Fibroblast of lung (primary cell): ENCODE results near the gene TAF3. TPM values are rescaled to one million over a fixed set of nuclear protein-coding genes. Genes with fewer than 3 reads are reported as not detected.

Experiments
- DNase-seq, 2 donors: peaks; one replicate each; pipeline versions ENCODE4 v3.0.0 to v3.0.0-alpha.2; 2010; ENCODE audit warnings: low read depth in 2 of 2
- H2AFZ ChIP-seq: 2 replicates; pipeline ENCODE4 v1.5.1; 2012; ENCODE audit warnings: low read length, control low read depth, inconsistent platforms
- H3K27ac ChIP-seq: 2 replicates; pipeline ENCODE4 v1.5.1; 2011; ENCODE audit warnings: low read length, control low read depth; ENCODE audit not compliant: insufficient read depth
- H3K27me3 ChIP-seq: 2 replicates; pipeline ENCODE4 v1.5.1; 2011; ENCODE audit warnings: mild to moderate bottlenecking, low read length; ENCODE audit not compliant: control insufficient read depth, insufficient read depth
- H3K36me3 ChIP-seq: 2 replicates; pipeline ENCODE4 v1.5.1; 2011; ENCODE audit warnings: low read length; ENCODE audit not compliant: control insufficient read depth, insufficient read depth
- H3K4me1 ChIP-seq: 2 replicates; pipeline ENCODE4 v1.5.1; 2011; ENCODE audit warnings: low read length; ENCODE audit not compliant: control insufficient read depth, insufficient read depth; ENCODE audit errors: extremely low read depth
- H3K4me2 ChIP-seq: 2 replicates; pipeline ENCODE4 v1.5.1; 2011; ENCODE audit warnings: low read length, control low read depth; ENCODE audit not compliant: insufficient read depth; ENCODE audit errors: extremely low read depth
- H3K4me3 ChIP-seq, 4 experiments: fragments of 200-600 bp in 1 of 4; sonication (generic) in 1 of 4; replicated peaks in 1 of 4; 2 replicates each; pipeline ENCODE4 v1.5.1; 2011 to 2016; ENCODE audit warnings: low read length in 4 of 4, low read depth in 3 of 4, mild to moderate bottlenecking in 3 of 4, control low read depth in 2 of 4, inconsistent platforms in 1 of 4, mixed read lengths in 1 of 4; ENCODE audit not compliant: insufficient read depth in 1 of 4; ENCODE audit errors: control extremely low read depth in 1 of 4
- H3K79me2 ChIP-seq: 2 replicates; pipeline ENCODE4 v1.5.1; 2012; ENCODE audit warnings: mild to moderate bottlenecking, low read length, inconsistent platforms; ENCODE audit not compliant: control insufficient read depth, insufficient read depth
- H3K9ac ChIP-seq: 2 replicates; pipeline ENCODE4 v1.5.1; 2011; ENCODE audit warnings: mild to moderate bottlenecking, low read length, control low read depth; ENCODE audit not compliant: insufficient read depth
- H3K9me3 ChIP-seq: 2 replicates; pipeline ENCODE4 v1.5.1; 2012; ENCODE audit warnings: low read depth, low read length; ENCODE audit not compliant: control insufficient read depth, insufficient read depth
- H4K20me1 ChIP-seq: 2 replicates; pipeline ENCODE4 v1.5.1; 2011; ENCODE audit warnings: low read length; ENCODE audit not compliant: control insufficient read depth, insufficient read depth; ENCODE audit errors: extremely low read depth
- CTCF ChIP-seq, 2 donors: IDR thresholded peaks in 1 of 2; conservative IDR thresholded peaks in 1 of 2; 1 replicate in 1 of 2; 2 replicates in 1 of 2; pipeline ENCODE4 v1.5.1; 2011 to 2012; ENCODE audit warnings: low read length in 2 of 2, control low read depth in 1 of 2, inconsistent platforms in 1 of 2, low read depth in 1 of 2, mild to moderate bottlenecking in 1 of 2
- EZH2 ChIP-seq: IDR thresholded peaks from 2 replicates; pipeline ENCODE4 v1.5.1; 2012; ENCODE audit warnings: low read length, control low read depth, mild to moderate bottlenecking; ENCODE audit errors: missing control alignments
- polyA plus RNA-seq, 2 donors: library from polyadenylated mRNA; depleted of rRNA in 1 of 2; stranded (reverse) in 1 of 2; unstranded in 1 of 2; fragments of >200 nt; gene quantifications; 2 replicates each; pipeline ENCODE4 v1.2.1, GENCODE V29; 2011 to 2012; ENCODE audit warnings: missing spikeins in 1 of 2
- total RNA-seq: library from RNA; depleted of rRNA; stranded (reverse); fragments of >200 nt; gene quantifications from 2 replicates; pipeline ENCODE4 v1.2.1, GENCODE V29; 2014

Gene TAF3
- total and polyA plus RNA-seq, 2 donors (not counting 1 experiment from before 2014, with no cell fraction given) = 2.1 to 4.0 TPM

GRCh38 chr10:7862121-7862514 lies 43.8 kb downstream of the TAF3 start:
- Histone ChIP-seq H3K27ac (no peak overlapping the region), H3K4me2 (no peak overlapping the region), H3K9me3 (no peaks in the 10 kb centered on the region), H3K4me1 (no peaks in the 10 kb centered on the region), H3K4me3 (no peak overlapping the region), H3K36me3 (no peaks in the 10 kb centered on the region), H3K79me2 (no peaks in the 10 kb centered on the region), H3K9ac (no peak overlapping the region), H4K20me1 (no peaks in the 10 kb centered on the region), H2AFZ (no peak overlapping the region), H3K27me3 (no peaks in the 10 kb centered on the region)
- TF ChIP-seq CTCF (conservative IDR thresholded peaks at IDR 0.05 in 1 of 2, IDR thresholded peaks at IDR 0.05 in 1 of 2; ENCODE audit: low read depth in 1 of 2, low read length in 2 of 2) (no peak), EZH2 (no peak)
- no peak for DNase-seq

- Histone ChIP-seq H3K9ac (no peak overlapping the region), H3K79me2 (no peaks in the 10 kb centered on the region), H3K27ac (no peak overlapping the region), H4K20me1 (peaks cover 2% of the 10 kb centered on the region), H2AFZ (no peak overlapping the region), H3K27me3 (no peaks in the 10 kb centered on the region), H3K4me2 (no peak overlapping the region), H3K9me3 (no peaks in the 10 kb centered on the region), H3K36me3 (no peaks in the 10 kb centered on the region), H3K4me1 (no peaks in the 10 kb centered on the region), H3K4me3 (no peak overlapping the region)
- peak in 1 of 2 donors; percentile 61 for DNase-seq
- TF ChIP-seq CTCF (conservative IDR thresholded peaks at IDR 0.05 in 1 of 2, IDR thresholded peaks at IDR 0.05 in 1 of 2; ENCODE audit: low read depth in 1 of 2, low read length in 2 of 2) = no peak
- TF ChIP-seq EZH2 = no peak
Observed at GRCh38 chr10:7866176-7866575, 47.9 kb downstream of the TAF3 start.

GRCh38 chr10:7872041-7872442 lies 53.7 kb downstream of the TAF3 start:
- no peaks in the 10 kb centered on the region for H3K4me1 ChIP-seq
- H3K4me2 ChIP-seq = peak overlapping the region; percentile 30
- peak in 1 of 2 donors; percentile 37 for DNase-seq
- peak overlapping the region in 2 of 4 experiments; percentile 52 to 61 for H3K4me3 ChIP-seq
- H3K27me3 ChIP-seq = no peaks in the 10 kb centered on the region
- no peaks in the 10 kb centered on the region for H3K9me3 ChIP-seq
- no peak overlapping the region for H3K27ac ChIP-seq
- peaks cover 2% of the 10 kb centered on the region for H4K20me1 ChIP-seq
- H2AFZ ChIP-seq = no peak overlapping the region
- H3K79me2 ChIP-seq = no peaks in the 10 kb centered on the region
- H3K36me3 ChIP-seq = no peaks in the 10 kb centered on the region
- no peak for TF ChIP-seq EZH2
- peak; percentile 48 to 62 for TF ChIP-seq CTCF (conservative IDR thresholded peaks at IDR 0.05 in 1 of 2, IDR thresholded peaks at IDR 0.05 in 1 of 2; ENCODE audit: low read depth in 1 of 2, low read length in 2 of 2)
- no peak overlapping the region for H3K9ac ChIP-seq
